SK-N-SH treated with all-trans-retinoic acid at 6 μM for 48 hours (cell line): ENCODE measurements around the gene C19orf67.

Experiments
- ATAC-seq: fragments of 200-7000 bp; cut with Tn5 transposase; 3 replicates; pipeline ENCODE4 v1.9.1; 2020; ENCODE audit warnings: mild to moderate bottlenecking, moderate library complexity
- ARNTL ChIP-seq: fragments of 450-650 bp; formaldehyde crosslinking; IDR thresholded peaks from 2 replicates; pipeline ENCODE4 v1.5.0; 2020; ENCODE audit warnings: low read depth, mild to moderate bottlenecking, moderate library complexity, borderline replicate concordance
- CREB5 ChIP-seq: fragments of 250-450 bp; sonication (Bioruptor Pico); IDR thresholded peaks from 2 replicates; pipeline ENCODE4 v1.5.1; 2020; ENCODE audit warnings: low read depth, mild to moderate bottlenecking, moderate library complexity
- CSRNP3 ChIP-seq: fragments of 250-450 bp; sonication (Bioruptor Pico); IDR thresholded peaks from 2 replicates; pipeline ENCODE4 v1.5.1; 2021; ENCODE audit warnings: mild to moderate bottlenecking, moderate library complexity
- ESRRG ChIP-seq: fragments of 250-450 bp; sonication (Bioruptor Pico); IDR thresholded peaks from 2 replicates; pipeline ENCODE4 v1.6.1; 2021; ENCODE audit warnings: mild to moderate bottlenecking
- ISL1 ChIP-seq: fragments of 250-450 bp; sonication (Bioruptor Pico); IDR thresholded peaks from 2 replicates; pipeline ENCODE4 v2.1.2; 2022; ENCODE audit warnings: mild to moderate bottlenecking, moderate library complexity
- OSR1 ChIP-seq: fragments of 250-450 bp; sonication (Bioruptor Pico); IDR thresholded peaks from 2 replicates; pipeline ENCODE4 v1.8.0; 2022; ENCODE audit warnings: moderate library complexity, mild to moderate bottlenecking, inconsistent platforms
- PATZ1 ChIP-seq: fragments of 250-450 bp; sonication (Bioruptor Pico); IDR thresholded peaks from 2 replicates; pipeline ENCODE4 v1.8.0; 2020; ENCODE audit warnings: mild to moderate bottlenecking, moderate library complexity, borderline replicate concordance
- POU6F1 ChIP-seq: fragments of 250-450 bp; sonication (Bioruptor Pico); IDR thresholded peaks from 2 replicates; pipeline ENCODE4 v1.8.0; 2021; ENCODE audit warnings: low read depth, mild to moderate bottlenecking, moderate library complexity, borderline replicate concordance
- PPARA ChIP-seq: fragments of 250-450 bp; sonication (Bioruptor Pico); IDR thresholded peaks from 2 replicates; pipeline ENCODE4 v1.5.0; 2020; ENCODE audit warnings: mild to moderate bottlenecking, borderline replicate concordance
- RARB ChIP-seq: fragments of 250-450 bp; sonication (Bioruptor Pico); IDR thresholded peaks from 2 replicates; pipeline ENCODE4 v1.8.0; 2021; ENCODE audit warnings: mild to moderate bottlenecking, moderate library complexity
- SNAI2 ChIP-seq: fragments of 250-450 bp; sonication (Bioruptor Pico); IDR thresholded peaks from 2 replicates; pipeline ENCODE4 v1.5.0; 2020; ENCODE audit warnings: mild to moderate bottlenecking, moderate library complexity
- TOX ChIP-seq: fragments of 250-450 bp; sonication (Bioruptor Pico); IDR thresholded peaks from 2 replicates; pipeline ENCODE4 v1.8.0; 2021; ENCODE audit warnings: mild to moderate bottlenecking, moderate library complexity, borderline replicate concordance
- TSHZ2 ChIP-seq: fragments of 250-450 bp; sonication (Bioruptor Pico); IDR thresholded peaks from 2 replicates; pipeline ENCODE4 v1.5.0; 2020; ENCODE audit warnings: mild to moderate bottlenecking, moderate library complexity
- ZC3H10 ChIP-seq: fragments of 250-450 bp; sonication (Bioruptor Pico); IDR thresholded peaks from 2 replicates; pipeline ENCODE4 v1.5.1; 2021; ENCODE audit warnings: mild to moderate bottlenecking, moderate library complexity
- ZFP3 ChIP-seq: fragments of 250-450 bp; sonication (Bioruptor Pico); IDR thresholded peaks from 2 replicates; pipeline ENCODE4 v1.5.0; 2020; ENCODE audit warnings: mild to moderate bottlenecking, moderate library complexity
- ZFP30 ChIP-seq: fragments of 450-650 bp; formaldehyde crosslinking; IDR thresholded peaks from 2 replicates; pipeline ENCODE4 v1.5.0; 2022; ENCODE audit warnings: mild to moderate bottlenecking, moderate library complexity
- ZNF70 ChIP-seq: fragments of 450-650 bp; formaldehyde crosslinking; IDR thresholded peaks from 2 replicates; pipeline ENCODE4 v1.5.0; 2020; ENCODE audit warnings: mild to moderate bottlenecking, moderate library complexity
- ZNF8 ChIP-seq: fragments of 450-650 bp; formaldehyde crosslinking; IDR thresholded peaks from 2 replicates; pipeline ENCODE4 v1.5.0; 2020; ENCODE audit warnings: mild to moderate bottlenecking, moderate library complexity

Gene C19orf67

GRCh38 chr19:14112809-14113385, 27.3 kb upstream of the C19orf67 start:
- no peak for ATAC-seq
- TF ChIP-seq ZFP30 (CRISPR knock-in tag) (no peak), SNAI2 (CRISPR knock-in tag) (no peak), RARB (CRISPR knock-in tag) (no peak), ISL1 (CRISPR knock-in tag) (no peak), ZNF8 (CRISPR knock-in tag) (no peak), ZFP3 (CRISPR knock-in tag) (no peak), ZC3H10 (CRISPR knock-in tag) (no peak)
- TF ChIP-seq, all 23 proteins: peak for 0

GRCh38 chr19:14112051-14112808, 26.6 kb upstream of the C19orf67 start:
- ATAC-seq = no peak
- no peak for TF ChIP-seq POU6F1 (CRISPR knock-in tag)
- TF ChIP-seq ESRRG (CRISPR knock-in tag) = no peak
- no peak for TF ChIP-seq RARB (CRISPR knock-in tag)

- TF ChIP-seq ZFP30 (CRISPR knock-in tag) (no peak), CREB5 (CRISPR knock-in tag) (no peak), POU6F1 (CRISPR knock-in tag) (no peak), TOX (CRISPR knock-in tag) (no peak), CSRNP3 (no peak)
- no peak for ATAC-seq
These were observed 25.9 kb upstream of the C19orf67 start for GRCh38 chr19:14111486-14111885.

- ATAC-seq = no peak
- TF ChIP-seq PPARA (CRISPR knock-in tag) = no peak
- TF ChIP-seq ARNTL = no peak
- no peak for TF ChIP-seq TSHZ2 (CRISPR knock-in tag)
- TF ChIP-seq RARB (CRISPR knock-in tag) = no peak
- TF ChIP-seq PATZ1 (CRISPR knock-in tag) = no peak
- TF ChIP-seq OSR1 (CRISPR knock-in tag) = no peak
- no peak for TF ChIP-seq POU6F1 (CRISPR knock-in tag)
- TF ChIP-seq SNAI2 (CRISPR knock-in tag) = no peak
- TF ChIP-seq ZNF8 (CRISPR knock-in tag) = no peak
- TF ChIP-seq ESRRG (CRISPR knock-in tag) = no peak
- TF ChIP-seq ISL1 (CRISPR knock-in tag) = no peak
- TF ChIP-seq ZNF70 (CRISPR knock-in tag) = no peak
- no peak for TF ChIP-seq ZC3H10 (CRISPR knock-in tag)
- TF ChIP-seq CSRNP3 = no peak
These were observed 25.1 kb upstream of the C19orf67 start for GRCh38 chr19:14110650-14111049.
